ENCODE measurements around the gene PRRC1. TPM values are rescaled to one million over a fixed set of nuclear protein-coding genes. Genes with fewer than 3 reads are reported as not detected.
"Not testable (repeated sequence)": the region's sequence is repeated elsewhere in the genome, so short reads cannot be mapped to it uniquely, and the experiment has no call there.

Gene PRRC1
- total and polyA plus RNA-seq, 4 donors, result 19.6 to 44.1 (median 25.6) TPM

DNA sequence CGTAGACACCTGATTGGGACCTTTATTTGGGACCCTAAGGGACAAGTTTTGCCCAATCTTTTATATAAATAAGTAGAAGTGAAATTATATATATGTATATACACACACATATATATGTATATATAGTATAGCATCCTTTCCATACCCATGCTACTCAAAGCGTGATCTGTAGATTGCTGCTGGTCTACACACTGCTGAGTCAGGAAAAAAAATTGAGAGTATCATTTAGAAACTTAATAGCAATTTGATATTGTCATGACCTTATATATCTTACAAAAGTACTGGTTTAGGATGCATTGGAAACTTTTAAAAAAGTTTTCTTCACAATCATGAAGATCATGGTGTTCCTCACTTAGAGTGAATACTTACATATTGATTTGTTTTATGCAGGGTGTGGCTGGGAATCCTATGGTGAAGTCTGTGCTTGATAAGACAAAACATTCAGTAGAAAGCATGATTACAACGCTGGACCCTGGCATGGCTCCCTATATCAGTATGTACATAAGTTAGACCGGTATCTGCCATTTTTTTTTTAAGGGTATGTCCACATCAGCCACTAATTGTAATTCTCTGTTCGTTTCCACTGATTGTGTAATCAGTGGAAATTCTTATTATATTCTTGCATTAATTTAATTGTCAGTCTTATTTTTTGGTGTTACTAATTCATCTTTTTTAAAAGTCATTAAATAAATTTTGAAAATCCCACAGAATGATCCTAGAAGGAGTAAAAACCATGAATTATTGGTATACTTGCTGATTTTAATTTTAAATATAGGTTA is 12.7 kb downstream of the PRRC1 start:
- Histone ChIP-seq H3K9me3 (ENCODE audit: control insufficient read depth in 4 of 4, low read length in 3 of 4) (no peaks in the 10 kb centered on the region), H3K4me3 (ENCODE audit: low read depth in 1 of 3, low read length in 3 of 3) (no peak overlapping the region), H3K4me1 (ENCODE audit: control insufficient read depth in 4 of 4, insufficient read depth in 4 of 4, low read length in 3 of 4) (no peaks in the 10 kb centered on the region), H3K9ac (ENCODE audit: low read depth in 1 of 2, low read length in 2 of 2) (no peak overlapping the region), H3K27me3 (ENCODE audit: control insufficient read depth in 4 of 4, insufficient read depth in 4 of 4, low read length in 3 of 4) (no peaks in the 10 kb centered on the region), H3K36me3 (ENCODE audit: control insufficient read depth in 4 of 4, insufficient read depth in 3 of 4, low read depth in 1 of 4, low read length in 3 of 4) (peaks cover 1 to 61% (median 58%) of the 10 kb centered on the region in 4 donors), H3K27ac (ENCODE audit: low read depth in 1 of 2, low read length in 2 of 2) (no peak overlapping the region)
- TF ChIP-seq FOXA1 (IDR thresholded peaks at IDR 0.05), result no peak
- TF ChIP-seq NR2F2 (IDR thresholded peaks at IDR 0.05), result no peak
- no peak for TF ChIP-seq GABPA (IDR thresholded peaks at IDR 0.05 in 1 of 2, conservative IDR thresholded peaks at IDR 0.05 in 1 of 2)
- TF ChIP-seq JUND (IDR thresholded peaks at IDR 0.05), result no peak
- no peak for TF ChIP-seq FOXA2 (IDR thresholded peaks at IDR 0.05)
- no peak for TF ChIP-seq YY1 (IDR thresholded peaks at IDR 0.05)
- TF ChIP-seq EGR1 (IDR thresholded peaks at IDR 0.05; ENCODE audit: low read depth in 2 of 2), result no peak
- TF ChIP-seq ATF3 (IDR thresholded peaks at IDR 0.05), result no peak
- no peak for TF ChIP-seq SP1 (IDR thresholded peaks at IDR 0.05)
- TF ChIP-seq TAF1 (conservative IDR thresholded peaks at IDR 0.05), result no peak
- WGBS, result 96% methylated on average over 5 of the region's 5 CpGs
- no peak for DNase-seq (ENCODE audit: low spot score)

- H3K36me3 ChIP-seq (ENCODE audit: control insufficient read depth in 4 of 4, insufficient read depth in 3 of 4, low read depth in 1 of 4, low read length in 3 of 4), result peaks cover 5 to 61% (median 57%) of the 10 kb centered on the region in 4 donors
- no peaks in the 10 kb centered on the region for H3K27me3 ChIP-seq (ENCODE audit: control insufficient read depth in 4 of 4, insufficient read depth in 4 of 4, low read length in 3 of 4)
- no peaks in the 10 kb centered on the region for H3K9me3 ChIP-seq (ENCODE audit: control insufficient read depth in 4 of 4, low read length in 3 of 4)
- no peak overlapping the region for H3K4me3 ChIP-seq (ENCODE audit: low read depth in 1 of 3, low read length in 3 of 3)
- TF ChIP-seq HNF4G (IDR thresholded peaks at IDR 0.05), result no peak
- no peak for TF ChIP-seq RXRA (IDR thresholded peaks at IDR 0.05)
- TF ChIP-seq RAD21 (IDR thresholded peaks at IDR 0.05), result peak in 1 of 2 donors; percentile 7
- TF ChIP-seq CTCF (IDR thresholded peaks at IDR 0.05; ENCODE audit: low read depth, low read length, missing input control), result no peak
- no peaks in the 10 kb centered on the region for H3K4me1 ChIP-seq (ENCODE audit: control insufficient read depth in 4 of 4, insufficient read depth in 4 of 4, low read length in 3 of 4)
- no peak for DNase-seq (ENCODE audit: low spot score)
- no peak overlapping the region for H3K27ac ChIP-seq (ENCODE audit: low read depth in 1 of 2, low read length in 2 of 2)
- H3K9ac ChIP-seq (ENCODE audit: low read depth in 1 of 2, low read length in 2 of 2), result no peak overlapping the region
- 88% methylated on average over 2 of the region's 2 CpGs for WGBS
These were observed 19.2 kb downstream of the PRRC1 start for GRCh38 chr5:127536687-127537086.

DNA sequence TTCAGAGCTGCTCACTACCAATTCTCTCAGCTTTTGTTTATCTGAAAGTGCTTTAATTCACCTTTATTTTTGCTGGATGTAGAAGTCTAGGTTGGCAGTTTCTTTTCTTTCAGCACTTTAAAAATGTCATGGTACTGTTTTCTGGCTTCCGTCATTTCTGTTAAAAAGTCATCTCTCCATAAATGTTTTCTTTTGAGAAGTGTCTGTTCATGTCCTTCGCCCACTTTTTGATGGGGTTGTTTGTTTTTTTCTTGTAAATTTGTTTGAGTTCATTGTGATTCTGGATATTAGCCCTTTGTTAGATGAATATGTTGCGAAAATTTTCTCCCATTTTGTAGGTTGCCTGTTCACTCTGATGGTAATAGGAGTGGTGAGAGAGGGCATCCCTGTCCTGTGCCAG is 23.1 kb downstream of the PRRC1 start:
- DNase-seq (ENCODE audit: low spot score); H3K4me3 ChIP-seq (ENCODE audit: low read depth in 1 of 3, low read length in 3 of 3); H3K4me1 ChIP-seq (ENCODE audit: control insufficient read depth in 4 of 4, insufficient read depth in 4 of 4, low read length in 3 of 4); H3K27ac ChIP-seq (ENCODE audit: low read depth in 1 of 2, low read length in 2 of 2); H3K27me3 ChIP-seq (ENCODE audit: control insufficient read depth in 4 of 4, insufficient read depth in 4 of 4, low read length in 3 of 4); H3K9me3 ChIP-seq (ENCODE audit: control insufficient read depth in 4 of 4, low read length in 3 of 4); H3K9ac ChIP-seq (ENCODE audit: low read depth in 1 of 2, low read length in 2 of 2): not testable (repeated sequence)
- H3K36me3 ChIP-seq (ENCODE audit: control insufficient read depth in 4 of 4, insufficient read depth in 3 of 4, low read depth in 1 of 4, low read length in 3 of 4), result peaks cover 4 to 35% (median 29%) of the 10 kb centered on the region in 4 donors
- WGBS, result 99% methylated on average over 3 of the region's 3 CpGs

GRCh38 chr5:127545249-127545648 is 27.8 kb downstream of the PRRC1 start:
- 100% methylated on average over 1 of the region's 1 CpG for WGBS
- H3K4me1 ChIP-seq (ENCODE audit: control insufficient read depth in 4 of 4, insufficient read depth in 4 of 4, low read length in 3 of 4), result not testable (repeated sequence)
- peaks cover 0 to 17% (median 12%) of the 10 kb centered on the region in 4 donors for H3K36me3 ChIP-seq (ENCODE audit: control insufficient read depth in 4 of 4, insufficient read depth in 3 of 4, low read depth in 1 of 4, low read length in 3 of 4)

More at GRCh38 chr5:127545249-127545648, 27.8 kb downstream of the PRRC1 start:
- H3K9ac ChIP-seq (ENCODE audit: low read depth in 1 of 2, low read length in 2 of 2); H3K9me3 ChIP-seq (ENCODE audit: control insufficient read depth in 4 of 4, low read length in 3 of 4); DNase-seq (ENCODE audit: low spot score); H3K27ac ChIP-seq (ENCODE audit: low read depth in 1 of 2, low read length in 2 of 2); H3K27me3 ChIP-seq (ENCODE audit: control insufficient read depth in 4 of 4, insufficient read depth in 4 of 4, low read length in 3 of 4); H3K4me3 ChIP-seq (ENCODE audit: low read depth in 1 of 3, low read length in 3 of 3): not testable (repeated sequence)

Measured in liver (tissue), 9 donors.